ENCODE measurements around the gene ACTC1. TPM values are rescaled to one million over a fixed set of nuclear protein-coding genes. Genes with fewer than 3 reads are reported as not detected.

Gene ACTC1
- total RNA-seq (9.6 TPM), polyA plus RNA-seq (13.3 TPM)
- long read RNA-seq, donor 1: 0 reads
- long read RNA-seq, donor 2: 0 reads
- long read RNA-seq, donor 3, partial matches to known transcripts: 0 of 3 reads
- long read RNA-seq, donor 3, other reads (novel, unspliced or antisense): 0 of 3 reads
- long read RNA-seq, donor 4, partial matches to known transcripts: 0 of 2 reads
- long read RNA-seq, donor 4, other reads (novel, unspliced or antisense): 0 of 2 reads
- long read RNA-seq, donor 5, transcript ACTC1-201 (7 exons, 3,694 nt): major isoform, 13 of 18 reads
- long read RNA-seq, donor 5, partial matches to known transcripts: 5 of 18 reads
- long read RNA-seq, donor 5, other reads (novel, unspliced or antisense): 0 of 18 reads
- long read RNA-seq, donor 6, transcript ACTC1-201 (7 exons, 3,694 nt): major isoform, 7 of 7 reads
- long read RNA-seq, donor 6, partial matches to known transcripts: 0 of 7 reads
- long read RNA-seq, donor 6, other reads (novel, unspliced or antisense): 0 of 7 reads
- long read RNA-seq, donor 7, transcript ACTC1-201 (7 exons, 3,694 nt): major isoform, 11 of 12 reads
- long read RNA-seq, donor 7, partial matches to known transcripts: 0 of 12 reads
- long read RNA-seq, donor 7, other reads (novel, unspliced or antisense): 0 of 12 reads
- long read RNA-seq, donor 8, transcript ACTC1-201 (7 exons, 3,694 nt): major isoform, 8 of 8 reads
- long read RNA-seq, donor 8, partial matches to known transcripts: 0 of 8 reads
- long read RNA-seq, donor 8, other reads (novel, unspliced or antisense): 0 of 8 reads
- long read RNA-seq, donor 9, partial matches to known transcripts: 0 of 1 reads
- long read RNA-seq, donor 9, other reads (novel, unspliced or antisense): 0 of 1 reads
- long read RNA-seq, donor 10, partial matches to known transcripts: 0 of 1 reads
- long read RNA-seq, donor 10, other reads (novel, unspliced or antisense): 0 of 1 reads

GRCh38 chr15:34795267-34796081, at the start of gene ACTC1:
TSS of gene ACTC1 (minus strand) at chr15:34795549. CDS start at chr15:34794808, 741 bp downstream.
- Histone ChIP-seq H3K9me3 (ENCODE audit: control insufficient read depth in 2 of 2, insufficient read depth in 1 of 2, low read length in 1 of 2) (no peaks in the 10 kb centered on the region), H3K4me3 (ENCODE audit: low read length in 2 of 2) (no peak within 1 kb of the TSS), H3K4me1 (ENCODE audit: control insufficient read depth in 2 of 2, insufficient read depth in 2 of 2, low read length in 2 of 2) (no peaks in the 10 kb centered on the region), H3K27ac (ENCODE audit: low read depth in 1 of 2, low read length in 1 of 2) (no peak within 1 kb of the TSS), H3K27me3 (ENCODE audit: control insufficient read depth in 2 of 2, insufficient read depth in 1 of 2, low read length in 1 of 2) (peaks cover 20 to 59% of the 10 kb centered on the region in 2 donors), H3K36me3 (ENCODE audit: control insufficient read depth in 2 of 2, insufficient read depth in 2 of 2, low read length in 1 of 2) (no peaks in the 10 kb centered on the region)
- no peak for DNase-seq (ENCODE audit: low read depth in 6 of 9, low spot score in 9 of 9)
- WGBS: 12% methylated on average over 44 of the region's 44 CpGs

GRCh38 chr15:34841262-34841725, 45.9 kb upstream of the ACTC1 start:
- H3K4me3 ChIP-seq (ENCODE audit: low read length in 2 of 2): no peak overlapping the region
- no peaks in the 10 kb centered on the region for H3K36me3 ChIP-seq (ENCODE audit: control insufficient read depth in 2 of 2, insufficient read depth in 2 of 2, low read length in 1 of 2)
- no peaks in the 10 kb centered on the region for H3K4me1 ChIP-seq (ENCODE audit: control insufficient read depth in 2 of 2, insufficient read depth in 2 of 2, low read length in 2 of 2)
- no peak overlapping the region for H3K27ac ChIP-seq (ENCODE audit: low read depth in 1 of 2, low read length in 1 of 2)
- no peaks in the 10 kb centered on the region for H3K27me3 ChIP-seq (ENCODE audit: control insufficient read depth in 2 of 2, insufficient read depth in 1 of 2, low read length in 1 of 2)
- no peaks in the 10 kb centered on the region for H3K9me3 ChIP-seq (ENCODE audit: control insufficient read depth in 2 of 2, insufficient read depth in 1 of 2, low read length in 1 of 2)
- no peak for DNase-seq (ENCODE audit: low read depth in 6 of 9, low spot score in 9 of 9)

- WGBS: 98% methylated on average over 3 of the region's 3 CpGs
- no peaks in the 10 kb centered on the region for H3K27me3 ChIP-seq (ENCODE audit: control insufficient read depth in 2 of 2, insufficient read depth in 1 of 2, low read length in 1 of 2)
- H3K4me3 ChIP-seq (ENCODE audit: low read length in 2 of 2): no peak overlapping the region
- no peak overlapping the region for H3K27ac ChIP-seq (ENCODE audit: low read depth in 1 of 2, low read length in 1 of 2)
- H3K4me1 ChIP-seq (ENCODE audit: control insufficient read depth in 2 of 2, insufficient read depth in 2 of 2, low read length in 2 of 2): no peaks in the 10 kb centered on the region
- no peaks in the 10 kb centered on the region for H3K36me3 ChIP-seq (ENCODE audit: control insufficient read depth in 2 of 2, insufficient read depth in 2 of 2, low read length in 1 of 2)
- H3K9me3 ChIP-seq (ENCODE audit: control insufficient read depth in 2 of 2, insufficient read depth in 1 of 2, low read length in 1 of 2): no peaks in the 10 kb centered on the region
- DNase-seq (ENCODE audit: low read depth in 6 of 9, low spot score in 9 of 9): no peak
Measured at GRCh38 chr15:34838282-34838681, 42.9 kb upstream of the ACTC1 start.

- WGBS: 88% methylated on average over 6 of the region's 6 CpGs
- H3K27ac ChIP-seq (ENCODE audit: low read depth in 1 of 2, low read length in 1 of 2): no peak overlapping the region
- no peak for DNase-seq (ENCODE audit: low read depth in 6 of 9, low spot score in 9 of 9)
Measured at GRCh38 chr15:34837246-34838016, 42.1 kb upstream of the ACTC1 start.

GRCh38 chr15:34828145-34828911, 33.0 kb upstream of the ACTC1 start:
- Histone ChIP-seq H3K4me3 (ENCODE audit: low read length in 2 of 2) (no peak overlapping the region), H3K4me1 (ENCODE audit: control insufficient read depth in 2 of 2, insufficient read depth in 2 of 2, low read length in 2 of 2) (no peaks in the 10 kb centered on the region), H3K9me3 (ENCODE audit: control insufficient read depth in 2 of 2, insufficient read depth in 1 of 2, low read length in 1 of 2) (no peaks in the 10 kb centered on the region), H3K27me3 (ENCODE audit: control insufficient read depth in 2 of 2, insufficient read depth in 1 of 2, low read length in 1 of 2) (no peaks in the 10 kb centered on the region), H3K36me3 (ENCODE audit: control insufficient read depth in 2 of 2, insufficient read depth in 2 of 2, low read length in 1 of 2) (no peaks in the 10 kb centered on the region), H3K27ac (ENCODE audit: low read depth in 1 of 2, low read length in 1 of 2) (no peak overlapping the region)
- DNase-seq (ENCODE audit: low read depth in 6 of 9, low spot score in 9 of 9): no peak
- 91% methylated on average over 5 of the region's 5 CpGs for WGBS

More at GRCh38 chr15:34837246-34838016, 42.1 kb upstream of the ACTC1 start:
- Histone ChIP-seq H3K4me3 (ENCODE audit: low read length in 2 of 2) (no peak overlapping the region), H3K27me3 (ENCODE audit: control insufficient read depth in 2 of 2, insufficient read depth in 1 of 2, low read length in 1 of 2) (no peaks in the 10 kb centered on the region), H3K4me1 (ENCODE audit: control insufficient read depth in 2 of 2, insufficient read depth in 2 of 2, low read length in 2 of 2) (no peaks in the 10 kb centered on the region), H3K9me3 (ENCODE audit: control insufficient read depth in 2 of 2, insufficient read depth in 1 of 2, low read length in 1 of 2) (no peaks in the 10 kb centered on the region), H3K36me3 (ENCODE audit: control insufficient read depth in 2 of 2, insufficient read depth in 2 of 2, low read length in 1 of 2) (no peaks in the 10 kb centered on the region)

- H3K27ac ChIP-seq (ENCODE audit: low read depth in 1 of 2, low read length in 1 of 2): no peak overlapping the region
- H3K27me3 ChIP-seq (ENCODE audit: control insufficient read depth in 2 of 2, insufficient read depth in 1 of 2, low read length in 1 of 2): no peaks in the 10 kb centered on the region
- H3K9me3 ChIP-seq (ENCODE audit: control insufficient read depth in 2 of 2, insufficient read depth in 1 of 2, low read length in 1 of 2): no peaks in the 10 kb centered on the region
- H3K36me3 ChIP-seq (ENCODE audit: control insufficient read depth in 2 of 2, insufficient read depth in 2 of 2, low read length in 1 of 2): no peaks in the 10 kb centered on the region
- 92% methylated on average over 3 of the region's 3 CpGs for WGBS
- DNase-seq (ENCODE audit: low read depth in 6 of 9, low spot score in 9 of 9): no peak
- no peak overlapping the region for H3K4me3 ChIP-seq (ENCODE audit: low read length in 2 of 2)
- no peaks in the 10 kb centered on the region for H3K4me1 ChIP-seq (ENCODE audit: control insufficient read depth in 2 of 2, insufficient read depth in 2 of 2, low read length in 2 of 2)
Measured at GRCh38 chr15:34821831-34822230, 26.5 kb upstream of the ACTC1 start.

- 87% methylated on average over 5 of the region's 5 CpGs for WGBS
- Histone ChIP-seq H3K27ac (ENCODE audit: low read depth in 1 of 2, low read length in 1 of 2) (no peak overlapping the region), H3K4me3 (ENCODE audit: low read length in 2 of 2) (no peak overlapping the region), H3K4me1 (ENCODE audit: control insufficient read depth in 2 of 2, insufficient read depth in 2 of 2, low read length in 2 of 2) (no peaks in the 10 kb centered on the region), H3K9me3 (ENCODE audit: control insufficient read depth in 2 of 2, insufficient read depth in 1 of 2, low read length in 1 of 2) (no peaks in the 10 kb centered on the region), H3K36me3 (ENCODE audit: control insufficient read depth in 2 of 2, insufficient read depth in 2 of 2, low read length in 1 of 2) (no peaks in the 10 kb centered on the region), H3K27me3 (ENCODE audit: control insufficient read depth in 2 of 2, insufficient read depth in 1 of 2, low read length in 1 of 2) (no peaks in the 10 kb centered on the region)
- no peak for DNase-seq (ENCODE audit: low read depth in 6 of 9, low spot score in 9 of 9)
Measured at GRCh38 chr15:34820110-34820509, 24.8 kb upstream of the ACTC1 start.

- no peak overlapping the region for H3K27ac ChIP-seq (ENCODE audit: low read depth in 1 of 2, low read length in 1 of 2)
- 100% methylated on average over 1 of the region's 1 CpG for WGBS
Measured at GRCh38 chr15:34818526-34818925, 23.2 kb upstream of the ACTC1 start.

More at GRCh38 chr15:34818526-34818925, 23.2 kb upstream of the ACTC1 start:
- DNase-seq (ENCODE audit: low read depth in 6 of 9, low spot score in 9 of 9): no peak
- no peak overlapping the region for H3K4me3 ChIP-seq (ENCODE audit: low read length in 2 of 2)
- H3K36me3 ChIP-seq (ENCODE audit: control insufficient read depth in 2 of 2, insufficient read depth in 2 of 2, low read length in 1 of 2): no peaks in the 10 kb centered on the region
- H3K4me1 ChIP-seq (ENCODE audit: control insufficient read depth in 2 of 2, insufficient read depth in 2 of 2, low read length in 2 of 2): no peaks in the 10 kb centered on the region
- H3K27me3 ChIP-seq (ENCODE audit: control insufficient read depth in 2 of 2, insufficient read depth in 1 of 2, low read length in 1 of 2): no peaks in the 10 kb centered on the region
- H3K9me3 ChIP-seq (ENCODE audit: control insufficient read depth in 2 of 2, insufficient read depth in 1 of 2, low read length in 1 of 2): no peaks in the 10 kb centered on the region
